Central memory CD8-positive, alpha-beta T cell (primary cell): ENCODE results near the gene RGS6.

ENCODE experiments used
- ATAC-seq: fragments of 150-1000 bp; cut with Tn5 transposase; replicated peaks from 2 replicates; pipeline ENCODE4 v1.10.0; 2022; ENCODE audit warnings: mild to moderate bottlenecking, moderate FRiP score, moderate number of reproducible peaks; ENCODE audit not compliant: poor library complexity, severe bottlenecking; ENCODE audit errors: extremely low read depth
- DNase-seq, 2 donors: peaks; one replicate each; pipeline ENCODE4 v3.0.0; 2021; ENCODE audit warnings: low spot score in 2 of 2
- H3K27ac Mint-ChIP-seq: one replicate; pipeline ENCODE4 v1.8.0; 2022; ENCODE audit warnings: low read depth, mild to moderate bottlenecking, moderate library complexity, mixed read lengths
- H3K27me3 Mint-ChIP-seq: one replicate; pipeline ENCODE4 v1.8.0; 2022; ENCODE audit warnings: mixed read lengths
- H3K36me3 Mint-ChIP-seq: one replicate; pipeline ENCODE4 v1.8.0; 2022; ENCODE audit warnings: mild to moderate bottlenecking, moderate library complexity, mixed read lengths; ENCODE audit not compliant: insufficient read depth
- H3K4me1 Mint-ChIP-seq: one replicate; pipeline ENCODE4 v1.8.0; 2022; ENCODE audit warnings: mixed read lengths
- H3K4me3 Mint-ChIP-seq: one replicate; pipeline ENCODE4 v1.8.0; 2022; ENCODE audit warnings: mild to moderate bottlenecking, moderate library complexity, mixed read lengths
- H3K9me3 Mint-ChIP-seq: one replicate; pipeline ENCODE4 v1.8.0; 2022; ENCODE audit warnings: mixed read lengths

Gene RGS6

DNA sequence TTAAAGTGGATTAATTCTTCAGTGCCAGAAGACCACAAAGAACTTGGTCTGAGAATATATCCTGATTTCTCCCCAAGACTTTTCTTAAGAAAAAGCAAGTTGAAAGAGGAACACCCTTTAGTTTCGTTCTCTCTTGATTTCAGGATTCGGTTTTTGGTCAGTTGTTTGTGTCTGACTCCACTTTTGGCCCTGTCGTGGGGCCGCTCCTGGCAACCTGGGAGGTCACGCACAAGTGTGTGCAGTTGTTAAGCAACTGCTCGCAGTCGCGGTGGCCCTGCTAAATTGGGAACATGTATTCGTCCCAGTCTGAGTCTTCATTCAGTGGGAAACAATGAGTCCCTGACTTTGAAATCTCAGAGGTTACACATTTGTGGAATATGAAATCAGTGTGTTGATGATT lies 68.7 kb downstream of the RGS6 start:
- Mint-ChIP-seq H3K4me3 (no peak overlapping the region), H3K27ac (no peak overlapping the region), H3K36me3 (no peaks in the 10 kb centered on the region), H3K9me3 (peaks cover 7% of the 10 kb centered on the region), H3K4me1 (no peaks in the 10 kb centered on the region), H3K27me3 (peaks cover 6% of the 10 kb centered on the region)
- ATAC-seq (no peak), DNase-seq (no peak)

DNA sequence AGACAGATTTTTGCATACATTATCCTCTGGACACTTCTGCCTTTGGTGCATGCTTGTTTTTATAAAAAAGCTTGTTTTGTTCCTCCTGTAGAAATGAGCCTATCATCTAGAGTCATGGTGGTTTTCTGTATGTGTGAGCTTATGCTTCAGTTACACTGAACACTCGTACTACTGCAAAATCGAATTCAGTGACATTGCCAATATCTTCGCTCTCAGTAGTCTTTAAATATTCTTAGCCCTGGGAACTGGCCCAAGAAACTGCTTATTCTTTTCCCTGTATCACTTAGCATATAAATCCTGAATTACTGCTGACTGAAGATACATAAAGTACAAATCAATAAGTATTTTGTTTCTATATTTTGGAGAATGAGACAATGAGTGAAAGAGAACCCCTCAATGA lies 70.5 kb downstream of the RGS6 start:
- peaks cover 7% of the 10 kb centered on the region for H3K9me3 Mint-ChIP-seq
- DNase-seq = no peak
- H3K27me3 Mint-ChIP-seq = peaks cover 17% of the 10 kb centered on the region
- H3K4me3 Mint-ChIP-seq = no peak overlapping the region
- H3K27ac Mint-ChIP-seq = no peak overlapping the region
- no peaks in the 10 kb centered on the region for H3K36me3 Mint-ChIP-seq
- ATAC-seq = no peak
- H3K4me1 Mint-ChIP-seq = no peaks in the 10 kb centered on the region

DNA sequence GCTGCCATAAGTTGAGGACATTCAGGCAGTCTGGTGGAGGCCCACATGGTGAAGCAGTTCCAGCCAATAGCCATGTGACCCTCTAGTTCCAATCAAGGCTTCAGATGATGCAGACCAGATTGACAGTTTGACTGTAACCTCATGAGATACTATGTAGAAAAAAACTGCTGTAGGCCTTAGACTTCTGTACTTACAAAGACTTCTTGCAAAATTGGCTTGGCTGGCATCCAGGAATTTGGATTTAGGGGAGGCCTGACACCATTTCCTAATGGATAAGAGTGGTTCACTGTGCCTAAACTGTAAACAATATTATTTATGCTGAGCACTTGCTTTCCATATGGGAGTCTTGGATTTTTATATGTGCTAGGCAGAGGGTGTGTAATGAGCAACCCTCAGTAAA lies 76.4 kb downstream of the RGS6 start:
- DNase-seq (no peak), ATAC-seq (no peak)
- Mint-ChIP-seq H3K4me3 (no peak overlapping the region), H3K27me3 (peaks cover 27% of the 10 kb centered on the region), H3K9me3 (no peaks in the 10 kb centered on the region), H3K27ac (no peak overlapping the region), H3K36me3 (no peaks in the 10 kb centered on the region), H3K4me1 (no peaks in the 10 kb centered on the region)

DNA sequence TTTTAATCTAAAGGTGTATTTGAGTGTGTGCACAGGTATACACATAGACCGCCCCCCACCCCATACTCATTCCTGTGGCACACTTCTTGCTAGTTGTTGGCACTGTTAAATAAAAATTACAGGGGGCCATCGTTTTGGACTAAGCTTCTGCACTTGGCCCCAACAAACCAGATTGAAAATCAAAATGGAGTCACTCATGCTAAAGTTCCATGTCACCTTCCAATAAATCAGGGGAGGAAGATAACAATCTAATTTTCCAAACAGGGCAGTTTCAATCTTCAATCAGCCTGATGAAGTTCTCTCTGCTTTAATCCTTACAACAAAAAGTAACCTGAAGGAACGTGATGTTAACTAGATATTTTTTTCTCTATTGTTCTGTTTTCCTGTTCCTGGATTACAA lies 78.2 kb downstream of the RGS6 start:
- H3K9me3 Mint-ChIP-seq = no peaks in the 10 kb centered on the region
- ATAC-seq (no peak), DNase-seq (no peak)
- peaks cover 36% of the 10 kb centered on the region for H3K27me3 Mint-ChIP-seq
- no peaks in the 10 kb centered on the region for H3K36me3 Mint-ChIP-seq
- no peaks in the 10 kb centered on the region for H3K4me1 Mint-ChIP-seq
- H3K27ac Mint-ChIP-seq = no peak overlapping the region
- H3K4me3 Mint-ChIP-seq = no peak overlapping the region

DNA sequence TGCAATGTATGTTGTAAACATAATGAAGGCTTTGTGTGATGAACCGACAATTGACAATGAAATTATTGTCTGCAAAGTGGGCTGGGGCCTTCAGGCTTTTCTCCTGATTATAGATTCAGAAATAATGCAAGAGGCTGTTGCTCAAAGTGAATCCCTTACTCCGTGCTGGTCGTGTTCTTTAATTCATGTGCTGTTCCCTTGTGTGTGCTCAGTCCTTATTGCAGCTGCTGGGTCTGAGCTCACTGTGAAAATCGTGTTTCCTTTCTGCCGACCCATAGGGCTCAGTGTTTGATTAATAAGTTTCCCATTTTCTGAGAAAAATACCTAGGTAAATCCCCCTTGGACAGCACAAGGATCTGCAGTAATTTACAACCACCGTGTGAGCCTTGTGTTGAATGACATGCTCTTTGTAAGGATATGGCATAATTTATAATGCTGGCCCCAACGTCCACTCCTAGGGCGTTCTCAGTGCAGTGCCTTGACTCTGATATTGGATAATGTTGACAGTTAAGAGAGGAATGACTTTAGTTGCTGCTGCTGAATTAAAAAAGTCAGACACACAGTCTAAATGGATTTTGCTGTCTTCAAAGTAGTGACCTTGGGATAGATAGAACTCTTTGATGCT lies 81.6 kb downstream of the RGS6 start:
- ATAC-seq (no peak), DNase-seq (no peak)
- no peaks in the 10 kb centered on the region for H3K9me3 Mint-ChIP-seq
- no peak overlapping the region for H3K4me3 Mint-ChIP-seq
- peaks cover 40% of the 10 kb centered on the region for H3K27me3 Mint-ChIP-seq
- no peaks in the 10 kb centered on the region for H3K36me3 Mint-ChIP-seq
- H3K27ac Mint-ChIP-seq = no peak overlapping the region
- no peaks in the 10 kb centered on the region for H3K4me1 Mint-ChIP-seq

DNA sequence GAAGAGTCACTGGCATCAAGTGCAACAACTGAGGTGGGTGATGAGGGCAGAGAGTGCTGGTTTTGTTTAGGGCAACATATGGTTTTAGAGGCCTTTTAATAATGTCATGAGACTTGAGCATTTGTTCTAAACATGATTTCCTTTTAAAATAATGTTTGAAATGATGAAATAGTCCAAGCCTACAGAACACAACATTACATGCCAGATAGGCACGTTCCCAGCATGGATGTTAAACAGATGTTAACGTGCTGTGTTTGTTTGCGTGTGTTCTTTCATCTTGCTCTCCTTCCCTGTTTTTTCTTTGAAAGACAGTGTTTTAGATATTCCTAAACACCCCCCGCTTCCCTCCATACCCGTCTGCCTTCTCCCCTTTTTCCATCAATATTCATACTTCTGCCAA lies 82.3 kb downstream of the RGS6 start:
- Mint-ChIP-seq H3K9me3 (no peaks in the 10 kb centered on the region), H3K4me1 (no peaks in the 10 kb centered on the region), H3K27me3 (peaks cover 46% of the 10 kb centered on the region), H3K27ac (no peak overlapping the region), H3K4me3 (no peak overlapping the region), H3K36me3 (no peaks in the 10 kb centered on the region)
- DNase-seq (no peak), ATAC-seq (no peak)

DNA sequence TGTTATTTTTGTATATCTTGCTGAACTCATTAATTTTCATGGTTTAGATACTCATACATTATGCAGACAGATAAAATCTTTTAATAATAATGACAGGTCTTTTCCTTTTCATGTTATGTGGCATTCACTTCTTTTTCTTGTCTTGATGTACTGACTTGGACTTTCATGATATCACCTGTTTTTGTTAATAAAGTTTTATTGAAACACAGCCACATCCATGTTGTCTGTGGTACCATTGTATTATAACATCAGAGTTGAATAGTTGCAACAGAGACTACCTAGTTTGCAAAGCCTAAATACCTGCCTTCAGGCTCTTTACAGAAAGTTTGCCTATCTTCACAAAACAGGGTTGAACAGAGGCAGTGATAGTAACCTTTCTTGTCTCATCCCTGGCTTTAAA lies 85.1 kb downstream of the RGS6 start:
- Mint-ChIP-seq H3K9me3 (no peaks in the 10 kb centered on the region), H3K27me3 (peaks cover 66% of the 10 kb centered on the region), H3K36me3 (no peaks in the 10 kb centered on the region), H3K27ac (no peak overlapping the region), H3K4me3 (no peak overlapping the region), H3K4me1 (no peaks in the 10 kb centered on the region)
- DNase-seq = no peak
- ATAC-seq = no peak

DNA sequence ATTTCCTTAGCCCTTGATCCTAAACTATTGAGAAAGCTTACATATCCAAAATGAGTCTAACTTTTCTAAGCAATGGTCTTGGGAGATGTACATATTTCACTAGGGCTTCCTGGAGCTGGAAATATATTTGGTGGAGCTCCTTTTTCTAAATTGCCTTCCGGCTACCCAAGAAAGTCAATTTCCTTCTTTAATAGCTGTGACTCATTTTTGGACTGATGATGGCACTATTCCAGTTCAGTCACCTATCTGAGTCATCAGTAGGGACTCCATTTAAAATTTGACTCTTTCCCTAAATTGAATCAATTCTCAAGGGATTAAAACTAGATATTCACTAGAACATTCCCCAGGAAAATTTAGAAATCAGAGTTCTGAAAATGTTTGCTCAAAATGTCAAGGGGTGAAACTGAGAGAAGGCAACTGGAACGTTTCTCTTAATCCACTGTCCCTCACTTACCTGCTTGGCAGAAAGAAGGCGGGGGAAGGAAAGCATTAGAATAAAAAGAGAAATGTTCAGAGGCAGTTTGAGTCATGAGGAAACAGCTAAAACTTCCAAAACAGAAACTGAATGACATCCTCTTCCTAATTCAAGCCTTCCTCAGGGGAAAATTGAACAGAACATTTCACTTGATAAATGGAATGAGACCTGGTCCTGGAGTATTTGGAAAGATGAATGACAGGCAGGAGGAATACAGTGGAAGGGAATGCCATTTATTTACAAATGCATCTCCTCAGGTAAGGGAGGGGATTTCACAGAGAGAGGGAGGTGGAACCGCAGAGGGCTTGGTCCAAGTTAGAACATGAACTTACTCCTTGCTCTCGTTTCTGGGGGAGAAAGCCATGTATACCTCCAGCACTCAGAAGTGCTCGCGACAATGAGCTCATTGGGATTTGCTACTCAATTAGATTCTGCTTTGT lies 91.2 kb downstream of the RGS6 start:
- no peaks in the 10 kb centered on the region for H3K9me3 Mint-ChIP-seq
- H3K4me1 Mint-ChIP-seq = no peaks in the 10 kb centered on the region
- H3K27ac Mint-ChIP-seq = no peak overlapping the region
- H3K4me3 Mint-ChIP-seq = no peak overlapping the region
- H3K27me3 Mint-ChIP-seq = peaks cover 76% of the 10 kb centered on the region
- no peak for DNase-seq
- no peaks in the 10 kb centered on the region for H3K36me3 Mint-ChIP-seq
- ATAC-seq = no peak

DNA sequence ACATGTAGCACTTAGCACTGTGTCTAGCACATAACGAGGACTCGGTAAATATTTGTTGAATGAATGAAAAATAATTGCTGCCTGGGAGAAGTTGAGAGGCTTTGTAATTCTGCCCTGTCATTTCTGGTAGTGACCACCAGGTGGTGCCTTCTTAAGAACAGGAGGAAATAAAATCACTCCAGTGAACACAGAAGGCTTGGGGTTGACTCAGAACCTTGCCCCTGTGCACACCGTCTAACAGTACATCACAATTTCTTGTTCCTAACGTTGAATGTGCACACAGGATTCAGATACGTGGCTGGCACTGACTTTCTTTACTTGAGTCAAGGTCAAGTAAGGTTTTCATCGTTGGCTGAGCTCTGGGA lies 91.8 kb downstream of the RGS6 start:
- Mint-ChIP-seq H3K27me3 (peaks cover 71% of the 10 kb centered on the region), H3K36me3 (no peaks in the 10 kb centered on the region)
- no peak for DNase-seq

DNA sequence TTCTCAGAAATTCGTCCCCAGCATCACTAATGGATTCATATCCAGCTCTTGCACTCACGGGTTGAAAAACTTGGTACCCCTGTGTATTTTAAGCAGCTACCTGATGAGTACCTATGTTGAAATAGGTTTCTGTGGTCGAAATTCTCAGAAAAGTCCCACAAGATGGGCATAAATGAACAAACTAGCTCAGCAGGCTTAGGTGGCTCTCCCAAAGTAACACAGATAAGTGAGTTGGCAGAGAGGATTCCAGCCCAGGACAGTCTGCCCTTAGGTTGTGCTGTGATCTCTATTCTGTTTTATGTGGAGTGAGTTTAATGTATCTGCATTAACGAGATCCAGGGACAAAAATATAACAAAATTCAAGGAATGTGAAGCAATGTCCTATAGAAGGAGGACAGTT lies 92.3 kb downstream of the RGS6 start:
- DNase-seq (no peak), ATAC-seq (no peak)
- H3K36me3 Mint-ChIP-seq = no peaks in the 10 kb centered on the region
- H3K4me1 Mint-ChIP-seq = no peaks in the 10 kb centered on the region
- H3K4me3 Mint-ChIP-seq = no peak overlapping the region
- H3K27ac Mint-ChIP-seq = no peak overlapping the region
- no peaks in the 10 kb centered on the region for H3K9me3 Mint-ChIP-seq
- peaks cover 71% of the 10 kb centered on the region for H3K27me3 Mint-ChIP-seq

More for the DNA sequence above, 91.8 kb downstream of the RGS6 start:
- H3K27ac Mint-ChIP-seq = no peak overlapping the region
- ATAC-seq = no peak
- no peaks in the 10 kb centered on the region for H3K9me3 Mint-ChIP-seq
- no peak overlapping the region for H3K4me3 Mint-ChIP-seq
- H3K4me1 Mint-ChIP-seq = no peaks in the 10 kb centered on the region

DNA sequence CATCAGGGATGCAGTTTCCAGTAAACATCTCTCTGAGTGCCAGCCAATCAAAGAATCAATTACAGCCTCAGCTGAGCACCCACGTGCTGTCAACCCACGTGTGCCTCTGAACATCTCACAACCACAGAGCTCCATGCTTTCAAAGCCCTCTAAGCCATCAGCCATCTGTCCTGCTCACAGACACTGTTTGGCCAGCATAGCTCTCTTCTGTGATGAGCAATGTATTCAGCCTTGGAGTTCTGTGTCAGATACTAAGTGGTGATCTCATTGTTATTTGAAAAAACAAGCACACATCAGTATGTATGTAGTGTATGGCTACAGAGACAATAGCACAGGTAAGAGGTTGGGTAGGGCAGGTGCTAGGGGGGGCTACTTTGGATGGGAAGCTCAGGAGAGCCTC lies 94.3 kb downstream of the RGS6 start:
- ATAC-seq = no peak
- H3K27me3 Mint-ChIP-seq = peaks cover 54% of the 10 kb centered on the region
- no peak overlapping the region for H3K4me3 Mint-ChIP-seq
- no peak overlapping the region for H3K27ac Mint-ChIP-seq
- DNase-seq = no peak
- H3K36me3 Mint-ChIP-seq = no peaks in the 10 kb centered on the region
- no peaks in the 10 kb centered on the region for H3K4me1 Mint-ChIP-seq
- no peaks in the 10 kb centered on the region for H3K9me3 Mint-ChIP-seq

DNA sequence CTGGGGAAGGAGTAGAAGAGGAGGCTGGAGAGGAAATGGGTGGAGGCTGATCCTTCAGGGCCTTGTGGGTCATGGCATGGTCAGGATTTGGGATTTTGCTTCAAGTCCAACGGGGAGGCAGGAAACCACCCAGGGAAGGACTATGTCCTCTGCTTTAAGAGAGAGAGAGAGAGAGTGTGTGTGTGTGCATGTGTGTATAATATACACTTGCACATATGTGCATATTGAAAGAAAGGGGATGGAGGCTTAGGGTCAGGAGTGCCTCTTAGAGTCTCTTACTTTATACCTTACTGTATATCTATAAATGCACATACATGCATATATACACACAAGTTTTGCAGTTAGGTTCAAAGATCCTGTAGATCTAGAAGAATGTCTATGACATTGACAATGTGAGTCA lies 94.8 kb downstream of the RGS6 start:
- DNase-seq = no peak
- Mint-ChIP-seq H3K4me1 (no peaks in the 10 kb centered on the region), H3K9me3 (no peaks in the 10 kb centered on the region), H3K27me3 (peaks cover 49% of the 10 kb centered on the region), H3K4me3 (no peak overlapping the region), H3K36me3 (no peaks in the 10 kb centered on the region), H3K27ac (no peak overlapping the region)
- no peak for ATAC-seq

DNA sequence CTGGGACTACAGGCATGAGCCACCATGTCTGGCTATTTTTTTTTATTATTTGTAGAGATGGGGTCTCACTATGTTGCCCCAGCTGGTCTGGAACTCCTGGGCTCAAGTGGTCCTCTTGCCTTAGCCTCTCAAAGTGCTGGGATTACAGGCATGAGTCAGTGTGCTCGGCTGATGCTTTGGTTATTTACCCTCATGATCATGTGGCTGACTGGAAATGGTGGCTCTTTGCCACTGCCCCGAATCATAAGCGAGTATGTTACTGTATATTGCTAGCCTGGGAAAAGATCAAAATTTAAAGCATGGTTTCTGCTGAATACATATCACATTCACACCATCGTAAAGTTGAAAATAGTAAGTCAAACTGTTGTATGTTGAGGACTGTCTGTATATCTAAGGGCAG lies 101.1 kb downstream of the RGS6 start:
- Mint-ChIP-seq H3K27me3 (peaks cover 10% of the 10 kb centered on the region), H3K36me3 (no peaks in the 10 kb centered on the region), H3K4me1 (no peaks in the 10 kb centered on the region), H3K27ac (no peak overlapping the region), H3K4me3 (no peak overlapping the region), H3K9me3 (no peaks in the 10 kb centered on the region)
- DNase-seq = no peak
- no peak for ATAC-seq
